Bone marrow (tissue), 2 donors: ENCODE data around the gene TGFA.

ENCODE experiments used
- DNase-seq, 2 donors: peaks; one replicate each; lab custom pipeline; 2025; lab: John Stamatoyannopoulos, UW

The TGFA gene

DNA sequence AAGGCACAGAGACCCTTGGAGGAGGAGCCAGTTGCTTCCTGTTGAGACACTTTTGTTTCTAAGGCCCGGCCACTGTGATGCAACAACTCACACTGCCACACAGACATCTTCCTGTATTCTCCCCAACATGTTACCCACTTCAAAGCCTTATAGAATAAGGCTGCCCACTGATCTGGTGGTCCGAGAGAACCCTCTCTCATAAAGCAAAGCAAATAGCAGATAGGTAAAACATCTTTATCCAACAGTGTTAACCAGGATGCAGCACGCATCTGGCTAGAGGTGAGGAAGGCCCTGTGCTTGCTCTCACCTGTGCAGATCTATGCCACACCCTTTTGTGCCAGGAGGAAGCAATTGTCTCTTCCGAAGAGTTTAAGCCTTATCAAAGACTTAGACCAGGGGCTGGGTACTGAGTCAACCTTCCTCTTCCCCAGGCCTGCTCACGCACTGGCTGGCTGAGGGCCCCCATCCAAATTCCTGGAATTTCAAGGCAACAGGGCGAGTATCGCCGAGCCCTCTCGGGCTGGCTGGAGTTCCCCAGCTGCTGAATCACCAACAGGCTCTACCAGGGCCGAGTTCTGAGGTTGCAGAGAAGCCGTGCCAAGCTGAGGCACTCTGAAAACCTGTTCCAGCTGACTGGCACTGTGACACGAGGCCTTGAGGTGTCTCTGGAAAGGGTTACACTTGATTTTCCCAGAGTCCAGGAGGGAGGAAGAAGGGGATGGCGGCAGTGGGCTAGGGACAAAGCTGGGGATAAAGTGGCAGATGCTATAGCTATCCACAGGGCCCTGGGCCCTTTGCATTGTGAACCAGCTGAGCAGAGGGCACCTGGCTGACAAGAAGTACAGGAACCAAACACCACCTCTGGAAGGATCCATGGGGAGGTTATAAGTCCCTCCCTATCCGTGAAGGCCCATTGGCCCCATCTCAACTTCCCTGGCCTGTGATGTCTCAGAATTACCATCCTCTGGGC is 29.3 kb downstream of the TGFA start:
- no peak for DNase-seq

DNA sequence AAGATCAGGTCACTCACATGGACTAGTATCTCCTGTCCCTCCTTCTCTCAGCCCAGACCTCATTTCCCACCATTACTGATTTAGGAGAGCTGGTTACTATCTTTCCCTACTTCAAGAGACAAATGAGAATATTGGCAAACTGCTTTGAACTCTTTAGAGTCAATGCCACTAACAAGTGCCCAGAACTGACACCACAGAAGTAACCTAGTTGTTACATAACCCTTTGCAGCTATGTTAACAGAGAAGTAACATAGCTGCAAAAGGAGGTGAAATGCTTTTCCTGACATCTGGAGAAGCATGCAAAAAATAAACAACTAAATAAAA is 30.0 kb downstream of the TGFA start:
- no peak for DNase-seq

GRCh38 chr2:70522627-70523026 is 31.0 kb downstream of the TGFA start:
- no peak for DNase-seq

DNA sequence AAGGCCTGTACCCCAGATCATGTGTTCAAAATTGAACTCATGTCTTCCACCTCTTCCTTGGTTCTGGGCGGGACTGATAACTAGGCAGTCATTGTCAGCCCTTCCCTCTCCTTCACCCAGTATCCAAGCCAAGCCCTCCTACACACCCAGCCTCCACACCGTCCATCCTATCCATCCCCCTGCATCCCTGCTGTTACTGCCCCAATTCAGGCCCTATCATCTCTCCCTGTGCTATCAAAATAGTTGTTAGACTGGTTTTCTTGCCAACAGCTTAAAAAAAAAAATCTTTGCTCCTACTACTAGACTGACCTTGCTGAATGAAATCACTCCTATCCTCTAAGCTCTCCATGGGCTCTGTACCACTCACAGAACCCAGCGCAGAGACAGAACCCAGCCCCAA is 32.8 kb downstream of the TGFA start:
- no peak for DNase-seq

DNA sequence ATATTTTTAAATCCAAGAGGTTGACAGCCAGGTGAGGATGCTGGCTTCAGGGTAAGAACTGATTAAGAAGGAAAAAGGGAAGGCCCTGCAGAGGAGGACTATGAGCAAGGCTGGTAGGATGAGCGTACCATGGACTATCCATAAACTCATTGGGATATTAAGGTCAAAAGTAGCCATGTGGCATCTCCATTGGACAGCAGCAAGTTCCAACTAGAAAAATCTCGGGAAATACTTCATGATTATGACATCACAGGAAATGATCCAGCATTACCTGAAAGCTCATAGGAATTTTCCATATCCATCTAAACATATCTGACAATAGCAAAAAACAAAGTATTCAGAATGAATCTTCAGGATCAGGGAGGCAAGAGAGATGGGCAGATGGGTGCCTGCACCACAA is 34.2 kb downstream of the TGFA start:
- DNase-seq, result no peak

- no peak for DNase-seq
Observed at GRCh38 chr2:70518557-70518956, 35.1 kb downstream of the TGFA start.

DNA sequence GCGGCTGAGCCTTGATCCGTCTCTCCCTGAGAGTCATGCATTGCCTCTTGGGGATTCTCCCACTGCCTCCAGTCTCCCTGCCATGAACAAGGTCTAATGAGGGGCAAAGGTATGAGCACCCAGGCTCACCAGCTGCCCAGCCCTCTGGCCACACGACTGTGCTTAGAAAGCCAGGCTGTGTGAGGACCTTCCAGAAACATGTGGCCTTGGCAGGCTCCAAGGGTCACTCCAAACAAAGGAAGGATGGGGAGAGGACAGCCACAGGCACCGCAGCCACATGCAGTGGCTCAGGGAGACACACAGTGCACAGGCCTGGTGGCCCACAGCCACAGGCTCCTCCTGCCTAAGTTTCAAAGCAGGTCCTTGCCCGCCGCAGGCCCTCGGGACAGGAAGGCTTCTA is 35.8 kb downstream of the TGFA start:
- no peak for DNase-seq

DNA sequence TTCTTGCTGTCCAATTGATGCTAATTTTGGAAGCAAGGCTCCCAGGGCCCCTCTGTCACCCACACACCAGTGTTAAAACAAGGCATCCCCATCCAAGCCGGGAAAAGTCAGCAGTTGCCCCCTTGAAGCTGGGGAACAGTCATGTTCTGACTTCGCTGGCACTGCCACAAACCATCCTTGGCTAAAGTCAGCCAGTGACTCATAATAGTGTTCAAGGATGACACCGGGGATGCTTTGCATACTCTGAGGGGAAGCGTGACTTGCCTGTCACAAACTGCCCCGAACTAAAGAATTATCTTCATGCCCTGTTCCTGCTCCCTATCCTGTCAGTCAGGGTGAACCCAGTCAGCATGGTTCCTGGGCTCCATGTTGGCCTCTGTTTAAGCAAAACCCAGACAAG is 37.0 kb downstream of the TGFA start:
- DNase-seq, result no peak

- peak in 1 of 2 donors; percentile 36 for DNase-seq
Observed at GRCh38 chr2:70515938-70516337, 37.7 kb downstream of the TGFA start.

DNA sequence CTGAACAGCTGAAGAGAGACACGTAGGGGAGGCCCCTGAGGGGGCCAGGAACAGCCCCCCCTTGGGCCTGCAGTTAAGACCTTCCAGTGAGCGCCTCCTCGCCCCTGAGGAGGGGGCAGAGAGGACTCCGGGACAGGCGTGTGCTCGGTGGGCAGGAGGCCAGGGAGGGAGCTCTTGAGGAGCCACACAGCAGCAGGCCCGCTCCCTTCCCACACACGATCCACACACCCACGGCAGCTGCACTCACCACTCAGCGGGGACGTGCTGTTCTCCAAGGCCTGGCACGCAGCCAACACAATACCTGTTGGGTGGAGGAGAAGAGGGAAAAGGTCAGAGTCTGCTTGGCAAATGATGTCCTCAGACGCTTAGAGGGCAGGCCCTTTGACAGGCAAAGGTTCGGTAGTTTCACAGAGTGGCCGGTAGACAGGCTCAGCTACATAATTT is 39.0 kb downstream of the TGFA start:
- DNase-seq, result no peak

- no peak for DNase-seq
Observed at GRCh38 chr2:70513738-70514137, 39.9 kb downstream of the TGFA start.

DNA sequence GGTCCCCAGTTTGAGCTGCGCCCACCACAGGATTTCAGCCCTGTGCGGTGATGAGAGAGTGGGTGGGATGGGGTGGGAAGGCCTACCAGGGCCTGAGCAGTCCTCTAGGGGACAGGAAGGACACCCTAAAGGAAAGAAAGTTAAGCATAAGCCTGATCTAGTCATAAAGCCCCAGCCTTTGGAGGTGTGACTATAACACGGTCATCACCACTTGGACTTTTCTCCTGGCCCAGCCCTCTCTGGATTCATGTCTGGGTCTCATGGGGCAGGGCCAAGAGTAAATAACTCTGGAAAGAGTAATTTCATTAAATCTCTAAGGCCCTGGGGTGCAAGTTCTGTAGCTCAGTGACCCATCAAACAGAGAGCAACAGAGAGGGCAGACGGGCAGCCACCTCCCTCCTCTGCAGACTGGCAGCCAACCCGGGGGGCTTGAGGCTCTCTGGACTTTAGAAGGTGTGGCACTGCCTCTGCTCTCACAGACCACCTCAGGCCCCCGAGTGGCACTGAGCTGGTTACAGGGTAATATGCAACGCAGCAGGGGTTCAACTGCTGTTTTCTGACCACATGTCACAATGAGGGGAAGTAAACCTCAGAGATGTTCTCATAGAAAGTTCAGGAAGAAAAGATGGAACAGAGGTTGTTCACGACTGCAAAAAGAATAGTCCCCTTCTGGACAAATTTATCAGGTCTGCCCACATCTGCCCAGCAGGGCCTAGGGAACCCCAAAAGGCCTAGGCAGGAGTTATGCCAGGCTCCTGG is 41.5 kb downstream of the TGFA start:
- no peak for DNase-seq

GRCh38 chr2:70510313-70510712 is 43.3 kb downstream of the TGFA start:
- no peak for DNase-seq

DNA sequence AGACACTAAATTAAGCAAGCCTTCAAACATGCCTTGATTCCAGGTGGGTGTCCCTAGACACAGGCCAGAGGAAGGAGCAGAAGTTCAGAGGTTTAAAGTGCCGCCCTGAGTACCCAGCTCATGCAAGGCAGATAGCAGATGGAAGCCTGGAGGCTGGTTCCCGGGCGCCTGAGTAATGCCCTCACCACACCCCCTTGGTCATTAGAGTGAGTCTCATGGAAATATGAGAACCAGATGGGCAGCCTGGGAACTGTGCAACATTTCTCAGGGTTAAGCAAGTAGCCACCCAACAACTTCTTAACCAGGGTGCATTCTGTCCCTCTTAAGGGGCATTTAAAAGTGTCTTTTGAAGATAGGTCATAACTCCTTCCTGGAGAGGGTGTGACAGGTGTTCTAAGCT is 44.1 kb downstream of the TGFA start:
- no peak for DNase-seq

DNA sequence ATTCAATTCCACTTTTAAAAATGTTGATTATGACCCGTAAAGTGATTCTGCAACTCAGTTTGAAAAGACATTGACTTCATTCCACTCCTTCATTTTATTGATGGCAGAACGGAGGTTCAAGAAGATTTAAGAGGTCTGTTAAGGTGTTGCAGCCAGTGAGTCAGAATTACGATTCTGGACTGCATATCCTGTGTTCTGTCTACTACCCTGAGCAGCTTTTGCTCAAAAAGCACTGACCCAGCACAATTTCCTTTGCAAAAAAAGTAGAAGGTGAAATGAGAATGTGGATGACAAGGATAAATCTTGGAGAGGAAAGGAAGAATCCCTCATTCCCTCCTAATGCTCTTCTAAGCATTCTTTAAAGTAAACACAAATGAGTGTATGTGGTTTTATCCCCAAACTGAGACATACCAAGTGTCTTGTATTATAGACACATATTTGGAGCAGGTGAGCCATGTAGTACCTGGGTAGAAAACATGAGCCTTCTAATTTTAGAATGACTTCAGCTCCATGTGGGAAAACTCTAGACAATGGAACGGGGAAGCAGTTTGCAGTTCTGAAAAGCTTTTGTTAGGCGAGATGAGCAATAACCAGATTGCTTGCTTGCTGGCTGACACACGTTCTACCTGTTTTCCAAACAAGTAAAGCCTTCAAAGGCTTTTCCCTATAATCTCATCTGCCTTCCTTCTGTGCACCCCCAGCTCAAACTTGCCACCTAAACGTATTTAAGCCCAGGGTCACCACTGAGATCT is 44.7 kb downstream of the TGFA start:
- no peak for DNase-seq

DNA sequence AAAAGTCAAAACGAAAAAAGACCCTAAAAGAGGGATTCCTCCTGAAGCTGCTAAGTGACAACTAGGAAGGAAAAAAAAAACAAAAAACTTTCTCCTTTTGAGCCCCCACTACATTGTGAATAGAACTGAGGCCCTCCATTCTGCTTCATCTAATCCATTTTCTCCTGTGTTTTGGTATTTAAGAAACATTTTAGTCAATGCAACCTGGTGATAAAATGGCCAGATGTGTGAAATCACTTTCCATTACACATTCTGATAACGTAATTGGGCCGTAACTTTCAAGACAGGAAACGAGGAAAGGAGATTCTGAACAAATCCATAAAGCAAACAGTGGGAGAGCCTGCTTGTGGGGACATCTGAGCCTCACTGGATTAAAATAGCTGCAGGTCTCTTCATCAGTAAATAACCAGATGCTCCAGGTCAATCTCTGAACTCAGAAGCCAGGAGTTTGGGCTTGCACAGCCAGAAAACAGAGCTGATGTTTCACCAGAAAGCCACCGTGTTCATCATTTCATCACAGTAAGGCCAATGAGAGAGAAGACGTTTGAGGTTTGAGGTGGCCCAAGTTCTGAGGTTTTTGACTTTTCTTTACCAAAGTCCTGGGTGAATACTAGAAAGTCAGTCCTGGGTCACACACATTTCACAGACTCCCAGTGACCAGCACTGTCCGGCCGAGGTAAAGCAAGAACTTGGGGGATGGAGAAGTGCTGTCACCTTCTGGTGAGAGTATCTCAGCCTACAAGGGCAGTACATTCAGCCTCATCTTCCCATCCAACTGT is 47.8 kb downstream of the TGFA start:
- DNase-seq, result no peak

DNA sequence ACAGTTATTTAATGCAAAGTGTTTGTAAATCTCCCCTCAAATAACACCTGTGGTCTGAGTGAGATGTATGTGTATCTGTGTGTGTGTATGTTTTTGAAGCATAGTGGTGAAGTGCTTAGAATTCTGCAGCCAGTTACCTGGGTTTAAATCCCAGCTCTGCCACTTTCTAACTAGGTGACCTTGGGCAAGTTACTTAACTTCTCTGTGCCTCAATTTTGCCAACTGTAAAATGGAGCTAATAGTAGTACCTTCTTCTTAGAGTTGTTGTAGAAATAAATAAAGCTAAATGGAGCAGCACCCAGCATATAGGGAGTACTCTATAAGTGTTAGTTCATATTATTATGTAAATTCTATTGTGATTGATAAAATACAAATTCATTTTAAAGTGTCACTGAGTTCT is 48.9 kb downstream of the TGFA start:
- no peak for DNase-seq

DNA sequence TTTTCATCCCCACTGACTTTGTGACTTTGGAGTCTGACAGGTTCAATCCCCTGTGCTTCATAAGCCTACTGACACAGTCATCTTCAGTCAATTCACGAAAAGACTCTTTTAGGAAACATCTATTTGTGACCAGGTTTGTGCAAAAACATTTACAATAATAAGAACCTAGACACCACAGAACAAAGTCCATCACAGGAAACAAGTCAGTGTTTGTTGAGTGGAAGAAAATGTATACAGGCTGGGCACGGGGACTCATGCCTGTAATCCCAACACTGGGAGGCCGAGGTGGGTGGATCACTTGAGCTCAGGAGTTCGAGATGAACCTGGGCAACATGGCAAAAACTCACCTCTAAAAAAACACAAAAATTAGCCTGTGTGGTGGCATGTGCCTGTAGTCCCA is 49.7 kb downstream of the TGFA start:
- DNase-seq, result no peak

GRCh38 chr2:70501728-70502127 is 51.9 kb downstream of the TGFA start:
- DNase-seq, result no peak

- DNase-seq, result no peak
Observed at GRCh38 chr2:70501215-70501614, 52.4 kb downstream of the TGFA start.

GRCh38 chr2:70499253-70499652 is 54.4 kb downstream of the TGFA start:
- DNase-seq, result no peak

GRCh38 chr2:70498528-70498927 is 55.1 kb downstream of the TGFA start:
- DNase-seq, result no peak
